ENCODE results near the gene GAS1.

GAS1 gene

DNA sequence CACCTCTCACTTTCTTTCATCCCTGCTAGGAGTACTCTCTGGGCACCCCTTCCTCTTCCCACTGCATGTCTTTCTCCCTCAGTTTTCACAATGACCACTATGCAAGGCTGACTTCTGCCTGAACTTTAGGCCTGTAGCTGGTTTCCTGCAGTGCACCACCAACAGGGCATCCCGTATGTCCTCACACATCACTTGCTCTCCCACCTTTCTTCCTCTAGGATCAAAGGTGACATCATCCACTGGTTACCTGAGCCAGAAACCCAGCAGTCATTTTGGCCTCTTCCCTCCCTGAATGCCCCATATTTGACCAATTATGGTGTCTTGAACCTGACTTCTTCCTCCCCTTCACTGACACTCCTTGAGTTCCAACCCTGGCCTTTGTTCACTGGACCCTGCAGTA, 8.5 kb downstream of the GAS1 start:
- DNase-seq (no peak), ATAC-seq (replicated peaks) (no peak)
- no peak overlapping the region for H3K4me3 Mint-ChIP-seq
- no peaks in the 10 kb centered on the region for H3K36me3 Mint-ChIP-seq (ENCODE audit: insufficient read depth)
- H3K4me1 Mint-ChIP-seq (ENCODE audit: low read depth in 2 of 2) = no peaks in the 10 kb centered on the region
- no peak overlapping the region for H3K27ac Mint-ChIP-seq
- H3K27me3 Mint-ChIP-seq = peaks cover 51 to 68% of the 10 kb centered on the region in 2 donors
- no peaks in the 10 kb centered on the region for H3K9me3 Mint-ChIP-seq

DNA sequence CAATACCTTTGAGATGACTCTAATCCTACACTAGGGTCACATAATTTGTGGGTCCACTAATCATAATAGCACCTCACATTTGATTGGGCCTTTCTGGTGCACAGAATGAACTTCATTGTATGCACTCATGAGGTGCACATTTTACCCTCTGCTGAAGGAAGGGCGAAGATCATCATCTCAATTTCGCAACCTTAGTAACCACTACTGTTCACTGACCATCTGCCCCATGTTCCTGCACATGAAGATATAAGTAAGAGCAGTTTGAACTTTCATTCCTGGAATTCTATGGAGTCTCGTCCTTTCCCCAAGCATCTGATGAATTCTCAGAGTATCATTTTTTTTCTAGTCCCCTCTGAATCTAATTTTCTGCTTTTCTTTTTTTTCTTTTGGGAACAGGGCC, 21.2 kb downstream of the GAS1 start:
- H3K27me3 Mint-ChIP-seq = peaks cover 52 to 95% of the 10 kb centered on the region in 2 donors
- H3K4me3 Mint-ChIP-seq = no peak overlapping the region
- H3K36me3 Mint-ChIP-seq (ENCODE audit: insufficient read depth) = no peaks in the 10 kb centered on the region
- ATAC-seq (replicated peaks) = no peak
- H3K9me3 Mint-ChIP-seq = peaks cover 0 to 3% of the 10 kb centered on the region in 2 donors
- H3K4me1 Mint-ChIP-seq (ENCODE audit: low read depth in 2 of 2) = no peaks in the 10 kb centered on the region
- H3K27ac Mint-ChIP-seq = no peak overlapping the region
- DNase-seq = no peak

DNA sequence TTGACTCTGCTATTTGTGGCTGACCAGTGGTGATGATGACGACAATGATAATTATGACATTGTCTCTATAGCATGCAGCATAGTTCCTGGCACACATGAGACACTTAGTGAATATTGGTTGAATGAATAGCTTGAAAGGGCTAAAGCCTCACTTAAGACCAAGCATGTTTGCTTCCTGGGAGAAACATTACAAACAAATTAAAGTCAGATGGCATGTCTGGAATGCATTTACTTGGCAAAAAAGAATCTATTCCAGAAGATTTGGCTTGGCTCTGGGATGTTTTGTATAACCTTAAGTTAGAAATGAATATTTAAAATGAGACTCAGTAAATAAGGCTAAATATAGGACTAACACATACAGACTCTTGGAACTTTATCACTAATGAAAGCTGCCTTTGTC, 21.6 kb downstream of the GAS1 start:
- no peak overlapping the region for H3K27ac Mint-ChIP-seq
- H3K36me3 Mint-ChIP-seq (ENCODE audit: insufficient read depth) = no peaks in the 10 kb centered on the region
- ATAC-seq (replicated peaks) (no peak), DNase-seq (no peak)
- H3K27me3 Mint-ChIP-seq = peaks cover 52 to 93% of the 10 kb centered on the region in 2 donors
- peaks cover 0 to 3% of the 10 kb centered on the region in 2 donors for H3K9me3 Mint-ChIP-seq
- H3K4me3 Mint-ChIP-seq = no peak overlapping the region
- H3K4me1 Mint-ChIP-seq (ENCODE audit: low read depth in 2 of 2) = no peaks in the 10 kb centered on the region

DNA sequence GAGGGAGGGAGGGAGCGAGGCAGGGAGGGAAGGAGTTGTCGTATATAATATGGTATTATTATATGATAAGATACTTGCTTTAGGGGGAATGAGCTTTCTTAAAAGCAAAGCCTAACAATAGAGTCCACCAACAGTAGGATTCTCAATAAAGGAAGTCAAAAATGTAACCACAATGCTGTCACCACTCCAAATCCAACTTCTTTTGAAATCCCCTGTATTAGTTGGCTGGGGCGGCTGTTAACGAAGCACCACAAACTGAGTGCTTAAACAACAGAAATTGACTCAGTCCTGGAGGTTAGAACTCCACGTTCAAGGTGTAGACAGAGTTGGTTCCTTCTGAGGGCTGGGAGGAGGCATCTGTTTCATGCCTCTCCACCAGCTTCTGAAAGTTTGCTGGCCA, 23.1 kb downstream of the GAS1 start:
- H3K4me3 Mint-ChIP-seq = no peak overlapping the region
- H3K4me1 Mint-ChIP-seq (ENCODE audit: low read depth in 2 of 2) = no peaks in the 10 kb centered on the region
- peaks cover 42 to 81% of the 10 kb centered on the region in 2 donors for H3K27me3 Mint-ChIP-seq
- H3K27ac Mint-ChIP-seq = no peak overlapping the region
- no peaks in the 10 kb centered on the region for H3K36me3 Mint-ChIP-seq (ENCODE audit: insufficient read depth)
- ATAC-seq (replicated peaks) (no peak), DNase-seq (no peak)
- no peaks in the 10 kb centered on the region for H3K9me3 Mint-ChIP-seq

DNA sequence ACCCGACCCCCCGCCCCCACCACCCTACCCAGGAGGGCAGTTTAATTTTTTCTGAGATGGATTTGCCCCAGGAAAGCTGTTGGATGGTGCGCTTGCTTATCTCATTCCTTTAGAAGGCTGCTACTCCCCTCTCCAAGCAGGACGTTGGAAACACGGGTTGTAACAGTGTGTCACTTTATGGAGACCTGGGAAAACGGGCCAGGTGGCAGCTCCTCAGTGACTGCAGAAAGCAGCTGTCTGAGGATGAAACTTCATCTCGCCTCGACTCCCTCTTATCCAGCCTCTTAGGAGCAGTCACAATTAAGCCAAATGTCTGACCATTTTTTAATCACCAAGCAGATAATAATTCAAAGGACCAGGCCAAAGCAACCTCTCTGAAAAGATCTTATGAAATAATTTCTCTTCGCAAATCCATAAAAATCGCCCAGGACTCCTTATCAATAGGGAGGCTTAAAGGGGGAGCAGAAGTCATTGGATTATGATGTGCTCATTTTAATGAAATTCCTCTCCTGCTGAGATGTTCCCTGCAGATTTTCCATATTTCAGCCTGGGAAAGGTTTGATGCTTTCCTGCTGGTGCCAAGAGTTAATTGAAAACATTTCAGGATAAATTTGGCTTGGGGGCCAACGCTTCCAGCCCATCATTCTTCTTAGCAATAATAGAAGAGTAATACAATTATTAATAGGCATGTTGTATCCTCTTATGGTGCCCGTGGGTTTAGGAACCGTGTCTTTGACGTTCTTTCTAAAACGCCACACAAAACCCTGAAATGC, 26.0 kb downstream of the GAS1 start:
- Mint-ChIP-seq H3K36me3 (ENCODE audit: insufficient read depth) (no peaks in the 10 kb centered on the region), H3K4me1 (ENCODE audit: low read depth in 2 of 2) (no peaks in the 10 kb centered on the region), H3K27ac (no peak overlapping the region)

DNA sequence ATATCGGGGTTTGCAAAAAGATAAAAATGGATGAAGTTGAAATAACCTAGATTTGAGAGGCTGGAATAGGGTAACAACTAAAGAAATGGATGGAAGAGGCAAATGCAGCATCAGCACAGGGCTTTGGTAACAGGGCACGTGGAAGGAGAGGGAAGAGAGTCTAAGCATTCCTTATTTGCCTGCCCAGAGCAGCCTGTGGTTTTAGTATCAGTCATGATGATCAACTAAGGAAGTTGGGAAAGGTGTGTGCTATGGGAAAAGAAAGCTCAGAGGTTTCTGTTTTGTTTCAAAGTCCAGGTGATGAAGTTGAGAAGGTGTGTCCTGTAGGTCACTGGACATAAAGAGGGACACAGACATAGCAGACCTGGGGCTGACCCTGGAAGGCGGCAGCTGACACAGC, 28.8 kb downstream of the GAS1 start:
- no peak overlapping the region for H3K4me3 Mint-ChIP-seq
- peaks cover 18 to 51% of the 10 kb centered on the region in 2 donors for H3K27me3 Mint-ChIP-seq
- ATAC-seq (replicated peaks) (no peak), DNase-seq (no peak)
- H3K4me1 Mint-ChIP-seq (ENCODE audit: low read depth in 2 of 2) = no peaks in the 10 kb centered on the region
- no peak overlapping the region for H3K27ac Mint-ChIP-seq
- no peaks in the 10 kb centered on the region for H3K9me3 Mint-ChIP-seq
- H3K36me3 Mint-ChIP-seq (ENCODE audit: insufficient read depth) = no peaks in the 10 kb centered on the region

More for the DNA sequence above, 26.0 kb downstream of the GAS1 start:
- Mint-ChIP-seq H3K4me3 (no peak overlapping the region), H3K27me3 (peaks cover 32 to 59% of the 10 kb centered on the region in 2 donors), H3K9me3 (no peaks in the 10 kb centered on the region)
- DNase-seq (no peak), ATAC-seq (replicated peaks) (no peak)

DNA sequence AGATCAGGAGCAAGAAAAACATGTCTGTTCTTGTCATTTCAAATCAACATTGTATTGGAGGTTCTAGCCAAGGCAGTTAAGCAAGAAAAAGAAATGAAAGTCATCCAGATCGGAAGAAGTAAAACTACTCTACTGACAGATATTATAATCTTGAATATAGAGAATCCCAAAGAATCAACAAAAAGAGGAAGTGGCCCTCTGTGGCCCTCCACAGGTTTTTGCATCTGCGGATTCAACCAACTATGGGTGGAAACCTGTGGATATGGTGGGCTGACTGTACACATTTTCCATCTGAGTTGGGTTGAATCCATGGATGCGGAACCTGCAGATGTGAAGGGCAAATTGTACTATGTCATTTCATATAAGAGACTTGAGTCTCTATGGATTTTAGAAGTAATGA, 35.1 kb downstream of the GAS1 start:
- Mint-ChIP-seq H3K36me3 (ENCODE audit: insufficient read depth) (no peaks in the 10 kb centered on the region), H3K4me1 (ENCODE audit: low read depth in 2 of 2) (no peaks in the 10 kb centered on the region), H3K9me3 (peaks cover 0 to 8% of the 10 kb centered on the region in 2 donors), H3K27ac (no peak overlapping the region), H3K4me3 (no peak overlapping the region), H3K27me3 (peaks cover 51 to 70% of the 10 kb centered on the region in 2 donors)
- DNase-seq (no peak), ATAC-seq (replicated peaks) (no peak)

DNA sequence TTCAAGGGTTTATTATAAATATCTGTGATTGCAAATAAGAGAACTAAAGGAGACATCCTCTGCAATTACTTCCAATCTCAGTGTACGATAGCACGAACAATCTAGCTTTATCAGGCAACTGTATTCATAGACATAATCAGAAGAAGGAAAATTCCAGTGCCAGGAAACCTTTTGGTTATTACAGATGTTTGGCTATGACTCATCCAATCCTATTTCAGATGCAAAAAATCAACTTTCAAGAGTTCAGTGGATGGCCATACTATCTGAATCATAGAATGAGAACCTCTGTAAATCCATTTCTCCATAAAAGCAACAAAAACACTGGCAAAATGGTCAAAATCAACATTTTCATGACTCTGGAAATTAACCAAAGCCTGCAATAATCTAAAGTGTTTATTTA, 37.9 kb downstream of the GAS1 start:
- DNase-seq = no peak
- Mint-ChIP-seq H3K9me3 (peaks cover 0 to 8% of the 10 kb centered on the region in 2 donors), H3K36me3 (ENCODE audit: insufficient read depth) (no peaks in the 10 kb centered on the region), H3K27ac (no peak overlapping the region), H3K4me1 (ENCODE audit: low read depth in 2 of 2) (no peaks in the 10 kb centered on the region), H3K27me3 (peaks cover 76 to 82% of the 10 kb centered on the region in 2 donors), H3K4me3 (no peak overlapping the region)
- ATAC-seq (replicated peaks) = no peak

DNA sequence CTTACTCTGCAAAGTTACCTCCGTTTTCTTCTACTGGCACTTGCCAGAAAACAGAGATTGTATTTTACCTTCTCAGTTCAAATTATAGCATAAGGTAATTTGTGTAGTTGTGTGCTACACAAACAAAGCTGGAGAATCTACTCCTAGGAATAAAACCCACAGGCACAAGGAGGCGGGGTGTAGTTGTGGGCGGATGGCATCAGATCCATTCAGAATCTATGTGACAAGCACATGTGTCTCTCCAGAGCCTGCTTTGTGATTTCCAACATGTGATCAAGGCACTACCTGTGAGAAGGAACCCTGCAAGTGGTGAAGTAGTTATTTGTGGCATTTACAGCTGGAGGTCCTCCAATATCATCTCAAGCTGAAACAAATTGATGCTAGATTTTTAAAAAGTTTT, 39.0 kb downstream of the GAS1 start:
- H3K4me3 Mint-ChIP-seq = no peak overlapping the region
- DNase-seq (no peak), ATAC-seq (replicated peaks) (no peak)
- H3K36me3 Mint-ChIP-seq (ENCODE audit: insufficient read depth) = no peaks in the 10 kb centered on the region
- peaks cover 79% of the 10 kb centered on the region in 2 donors for H3K27me3 Mint-ChIP-seq
- peaks cover 0 to 8% of the 10 kb centered on the region in 2 donors for H3K9me3 Mint-ChIP-seq
- H3K27ac Mint-ChIP-seq = no peak overlapping the region
- peaks cover 0 to 1% of the 10 kb centered on the region in 2 donors for H3K4me1 Mint-ChIP-seq (ENCODE audit: low read depth in 2 of 2)

DNA sequence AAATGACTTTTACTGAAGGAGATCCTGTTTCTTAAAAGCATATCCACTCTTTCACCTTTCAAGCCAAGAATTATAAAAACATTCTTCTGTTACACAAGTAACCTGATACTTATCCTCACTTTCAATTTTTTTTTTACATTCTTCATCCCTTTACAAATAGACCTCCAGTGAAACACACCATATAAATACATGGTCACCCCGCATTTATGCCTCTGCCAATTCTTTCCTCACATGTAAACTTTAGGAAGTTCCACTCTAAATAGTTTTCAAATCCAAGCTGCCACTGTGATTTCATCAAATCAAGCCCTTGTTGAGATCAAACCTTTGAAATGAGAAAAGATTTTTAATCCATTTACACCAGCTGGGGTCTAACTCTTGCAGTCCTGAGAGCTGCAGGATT, 40.0 kb downstream of the GAS1 start:
- H3K36me3 Mint-ChIP-seq (ENCODE audit: insufficient read depth) = no peaks in the 10 kb centered on the region
- ATAC-seq (replicated peaks) = no peak
- no peak for DNase-seq
- H3K9me3 Mint-ChIP-seq = peaks cover 0 to 8% of the 10 kb centered on the region in 2 donors
- no peak overlapping the region for H3K27ac Mint-ChIP-seq
- H3K4me1 Mint-ChIP-seq (ENCODE audit: low read depth in 2 of 2) = peaks cover 5 to 9% of the 10 kb centered on the region in 2 donors
- peaks cover 87 to 88% of the 10 kb centered on the region in 2 donors for H3K27me3 Mint-ChIP-seq
- H3K4me3 Mint-ChIP-seq = no peak overlapping the region

DNA sequence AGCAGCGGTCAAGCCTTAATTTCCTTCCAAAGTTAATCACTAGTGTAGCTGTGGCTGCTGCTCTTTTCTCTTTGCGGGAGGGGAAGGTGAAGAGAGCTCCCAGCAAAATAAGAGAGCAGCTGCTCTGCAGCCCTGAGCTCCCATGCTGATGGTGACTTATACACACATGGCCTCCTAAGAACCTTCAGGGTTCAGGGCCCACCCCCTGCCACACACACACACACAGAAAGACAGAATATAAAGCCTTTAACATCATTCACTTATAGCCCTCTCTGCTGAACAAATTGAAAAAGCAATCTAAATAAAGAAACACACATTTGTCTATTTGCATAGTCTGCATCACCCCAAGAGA, 43.6 kb downstream of the GAS1 start:
- ATAC-seq (replicated peaks) = no peak
- Mint-ChIP-seq H3K36me3 (ENCODE audit: insufficient read depth) (no peaks in the 10 kb centered on the region), H3K27ac (no peak overlapping the region), H3K27me3 (peaks cover 79 to 84% of the 10 kb centered on the region in 2 donors), H3K4me3 (no peak overlapping the region), H3K9me3 (no peaks in the 10 kb centered on the region), H3K4me1 (ENCODE audit: low read depth in 2 of 2) (peaks cover 5 to 9% of the 10 kb centered on the region in 2 donors)
- DNase-seq = no peak

DNA sequence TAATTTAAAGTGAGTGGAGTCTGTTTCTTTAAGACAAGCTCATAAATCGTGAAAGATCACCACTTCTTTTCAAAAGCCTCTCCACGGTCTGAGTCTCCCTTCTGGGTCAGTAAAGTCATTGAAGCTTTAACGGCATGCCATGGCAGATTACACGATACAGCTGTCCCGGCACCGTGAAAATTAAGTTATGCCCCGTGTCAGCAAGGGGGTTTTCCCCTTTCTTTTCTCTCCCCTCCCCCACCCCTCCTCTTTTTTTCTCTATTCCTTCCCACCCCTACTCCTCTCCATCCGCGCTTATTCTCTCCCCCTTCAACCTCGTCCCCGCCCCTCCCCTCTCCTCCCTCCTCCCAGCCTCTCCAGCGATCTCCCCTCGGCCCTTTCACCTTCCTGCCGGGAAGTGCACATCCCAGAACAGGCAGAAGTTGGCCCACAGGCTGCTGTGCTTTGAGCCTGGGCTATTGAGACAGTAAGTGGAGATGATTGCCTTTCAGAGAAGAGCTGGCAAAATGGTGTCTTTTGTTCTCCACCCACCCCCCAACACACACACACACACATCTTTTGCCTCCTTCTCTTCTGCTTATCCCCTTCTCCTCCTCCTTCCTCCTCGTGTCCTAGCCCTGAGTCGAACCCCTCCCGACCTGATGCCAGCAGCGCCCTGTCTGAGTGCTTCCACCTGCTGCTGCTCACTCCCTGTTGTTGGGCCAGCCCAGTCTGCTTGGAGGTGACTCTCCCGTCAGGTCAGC, 44.1 kb downstream of the GAS1 start:
- no peaks in the 10 kb centered on the region for H3K9me3 Mint-ChIP-seq
- H3K4me3 Mint-ChIP-seq = no peak overlapping the region
- no peak for ATAC-seq (replicated peaks)
- H3K27ac Mint-ChIP-seq = no peak overlapping the region
- no peak for DNase-seq
- H3K36me3 Mint-ChIP-seq (ENCODE audit: insufficient read depth) = no peaks in the 10 kb centered on the region
- peaks cover 5 to 9% of the 10 kb centered on the region in 2 donors for H3K4me1 Mint-ChIP-seq (ENCODE audit: low read depth in 2 of 2)
- peaks cover 83 to 90% of the 10 kb centered on the region in 2 donors for H3K27me3 Mint-ChIP-seq

DNA sequence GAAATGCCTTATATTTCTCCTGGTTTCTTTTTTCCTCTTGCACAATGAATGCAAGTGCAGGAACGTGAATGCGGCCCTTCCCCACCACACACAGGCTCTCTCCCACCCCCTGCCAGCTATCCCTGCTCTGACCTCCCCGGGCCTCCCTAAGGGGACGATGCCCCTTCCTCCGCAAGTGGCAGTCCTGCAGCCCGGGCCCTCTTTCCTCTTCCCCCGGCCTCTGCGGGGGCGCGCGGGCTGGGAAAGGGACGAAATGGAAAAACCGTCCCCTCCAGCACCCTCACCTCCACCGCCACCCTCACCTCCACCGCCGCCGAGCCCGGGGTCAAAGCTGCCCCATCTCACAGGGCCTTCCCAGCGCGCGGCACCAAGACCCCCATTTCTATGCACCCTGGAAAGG, 44.7 kb downstream of the GAS1 start:
- Mint-ChIP-seq H3K27me3 (peaks cover 82 to 89% of the 10 kb centered on the region in 2 donors), H3K36me3 (ENCODE audit: insufficient read depth) (no peaks in the 10 kb centered on the region), H3K27ac (no peak overlapping the region), H3K4me1 (ENCODE audit: low read depth in 2 of 2) (peaks cover 5 to 9% of the 10 kb centered on the region in 2 donors), H3K4me3 (no peak overlapping the region), H3K9me3 (no peaks in the 10 kb centered on the region)
- no peak for DNase-seq
- ATAC-seq (replicated peaks) = no peak

DNA sequence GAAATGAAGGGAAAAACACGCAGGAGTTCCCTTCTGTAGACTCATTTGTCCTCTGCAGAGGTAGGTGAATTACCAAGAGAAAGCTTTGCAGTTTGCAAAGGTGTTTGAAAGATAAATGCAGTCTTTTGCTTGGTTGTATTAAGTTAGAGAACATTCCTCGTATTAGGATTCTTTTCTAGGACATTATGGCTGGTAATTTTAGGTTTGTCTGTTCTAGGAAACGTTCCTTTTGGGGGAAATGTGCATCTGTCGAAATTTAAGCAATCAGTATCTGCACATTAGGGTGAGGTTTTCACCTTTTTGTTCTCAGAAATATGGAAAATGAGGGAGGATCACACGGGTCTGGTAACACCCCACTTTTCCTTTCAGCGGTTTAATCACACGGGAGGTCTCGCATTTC, 45.1 kb downstream of the GAS1 start:
- ATAC-seq (replicated peaks) (no peak), DNase-seq (no peak)
- Mint-ChIP-seq H3K4me3 (no peak overlapping the region), H3K27ac (no peak overlapping the region), H3K27me3 (peaks cover 79 to 87% of the 10 kb centered on the region in 2 donors), H3K9me3 (no peaks in the 10 kb centered on the region), H3K36me3 (ENCODE audit: insufficient read depth) (no peaks in the 10 kb centered on the region), H3K4me1 (ENCODE audit: low read depth in 2 of 2) (peaks cover 5 to 9% of the 10 kb centered on the region in 2 donors)
